Fibroblast of skin of right biceps (primary cell): ENCODE results near the gene PADI4.
"Not testable (repeated sequence)": the region's sequence is repeated elsewhere in the genome, so short reads cannot be mapped to it uniquely, and the experiment has no call there.

ENCODE experiments used
- DNase-seq: peaks from one replicate; pipeline ENCODE4 v3.0.0-alpha.2; 2013

PADI4 gene

DNA sequence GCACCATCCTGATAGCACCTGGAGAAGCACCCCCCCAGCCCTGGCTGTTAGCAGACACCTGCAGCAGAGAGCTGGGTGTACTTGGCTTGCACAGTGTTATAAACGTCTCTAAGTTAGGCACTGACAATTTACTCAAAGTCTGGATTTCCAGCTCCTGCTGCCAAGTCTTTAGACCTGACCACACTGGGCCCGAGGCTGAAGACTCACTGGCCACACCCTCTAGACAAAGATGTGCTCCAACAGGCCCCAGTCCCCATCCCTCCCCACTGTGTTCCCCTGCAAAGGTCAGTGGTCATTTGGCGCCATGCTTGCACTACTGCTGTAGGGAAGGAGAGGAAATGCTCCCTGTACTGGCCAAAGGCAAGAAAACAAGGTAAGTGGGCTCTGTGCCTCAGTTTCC is 95.1 kb downstream of the PADI4 start:
- no peak for DNase-seq

- DNase-seq: no peak
These were observed 96.2 kb downstream of the PADI4 start for GRCh38 chr1:17404034-17404684.

GRCh38 chr1:17404820-17405219 is 96.8 kb downstream of the PADI4 start:
- no peak for DNase-seq

GRCh38 chr1:17405898-17406759 is 98.1 kb downstream of the PADI4 start:
- peak; percentile 46 for DNase-seq

DNA sequence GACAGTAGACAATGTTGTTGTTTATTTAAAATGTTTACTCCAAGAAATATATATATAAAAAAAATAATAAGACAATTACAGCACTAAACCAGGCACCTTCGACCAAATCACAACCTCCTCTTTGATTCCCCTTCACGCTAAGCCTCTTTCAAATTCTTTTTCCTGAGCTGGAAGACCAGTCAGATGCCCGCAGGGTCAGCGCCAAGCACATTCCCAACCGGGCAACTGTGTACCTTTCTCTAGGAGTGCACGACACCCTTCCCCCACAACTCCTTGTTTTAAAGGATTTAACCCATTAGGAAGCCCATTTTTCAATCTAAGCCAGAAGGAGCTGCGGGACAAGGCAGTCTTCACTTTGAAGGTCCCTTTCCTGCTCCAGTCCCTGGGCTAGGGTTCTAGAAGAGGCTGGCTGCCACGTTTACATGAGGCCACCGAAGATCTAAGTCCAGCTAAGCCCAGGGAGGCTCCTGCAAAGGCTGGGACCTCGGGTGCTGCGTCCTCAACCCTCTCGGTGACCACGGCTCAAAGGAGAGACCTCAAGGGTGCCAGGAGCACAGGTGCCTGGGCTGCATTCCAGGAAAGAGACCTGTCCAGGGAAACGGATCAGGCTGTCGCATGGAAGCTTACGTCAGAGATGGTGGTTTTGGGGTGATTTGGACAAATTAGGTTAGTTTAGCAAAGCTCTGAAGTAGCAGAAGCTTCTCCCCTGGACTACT is 98.9 kb downstream of the PADI4 start:
- DNase-seq: not testable (repeated sequence)

- DNase-seq: not testable (repeated sequence)
These were observed 100.0 kb downstream of the PADI4 start for GRCh38 chr1:17407786-17408514.

DNA sequence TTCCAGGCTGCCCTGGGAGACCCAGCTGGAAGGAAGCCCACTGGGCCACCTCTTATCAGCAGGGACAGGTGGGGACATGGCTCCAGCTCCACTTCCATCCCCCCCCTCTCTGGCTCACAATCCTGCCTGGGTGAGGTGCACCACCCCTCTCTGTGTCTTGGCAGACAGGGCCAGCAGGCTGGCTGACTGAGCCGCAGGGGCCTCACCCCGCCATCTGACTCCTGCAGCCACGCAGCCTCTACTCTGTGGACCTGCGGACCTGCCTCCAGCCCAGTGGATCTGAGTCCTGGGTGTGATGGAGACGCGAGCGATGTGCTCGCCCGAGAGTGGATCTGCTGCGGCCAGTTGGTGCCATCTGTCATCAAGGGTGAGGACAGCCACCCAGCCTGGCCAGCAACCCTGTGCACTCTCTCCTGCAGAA is 101.4 kb downstream of the PADI4 start:
- no peak for DNase-seq

DNA sequence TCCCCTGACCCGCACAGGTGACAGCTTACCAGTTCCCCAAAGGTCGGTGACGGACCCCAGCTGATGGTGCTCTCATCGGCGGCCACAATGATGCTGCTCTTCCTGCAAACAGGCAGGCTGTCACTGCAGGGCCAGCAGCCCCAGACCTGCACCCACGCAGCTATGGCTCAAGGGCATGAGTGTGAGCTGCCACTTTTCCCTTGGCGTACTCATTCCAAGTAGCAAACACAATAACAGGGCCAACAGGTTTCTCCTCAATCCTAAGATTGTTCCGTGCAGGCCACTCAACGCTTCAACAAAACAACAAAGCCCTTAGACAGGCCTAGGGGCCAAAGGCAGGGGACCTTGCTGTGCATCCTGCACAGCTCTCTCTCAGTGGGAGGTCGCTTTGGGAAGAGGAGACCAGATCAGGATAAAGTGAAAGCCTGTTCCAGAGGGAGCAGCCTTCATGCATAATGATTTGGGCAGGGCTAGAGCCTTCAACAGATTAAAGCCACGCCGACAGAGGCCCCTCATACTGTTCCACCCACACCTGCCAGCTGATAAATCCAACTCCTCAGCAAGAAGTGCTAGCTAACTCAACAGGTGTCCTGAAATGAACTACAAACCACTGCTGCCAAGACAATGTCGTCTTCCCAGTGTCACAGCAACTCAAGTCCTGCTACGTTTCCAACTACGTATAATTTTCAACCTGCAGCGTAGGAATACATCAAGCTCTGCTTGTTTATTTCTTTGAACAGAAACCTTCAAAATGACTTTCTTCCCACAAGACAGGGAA is 104.3 kb downstream of the PADI4 start:
- DNase-seq: no peak
